Panc1 (cell line): ENCODE results near the gene SYNE1. TPM values are rescaled to one million over a fixed set of nuclear protein-coding genes. Genes with fewer than 3 reads are reported as not detected.

Source experiments
- ATAC-seq: fragments of 200-7000 bp; cut with Tn5 transposase; 2 replicates; pipeline ENCODE4 v1.9.1; 2020; ENCODE audit warnings: mild to moderate bottlenecking, moderate library complexity
- BruUV-seq: library from RNA; stranded (reverse); fragments of 400-500 nt; replicated peaks from 2 replicates; lab custom pipeline; 2021; lab: Mats Ljungman, UMichigan
- CTCF ChIA-PET: fragments of 300-600 bp; sonication (Branson Sonifier 250); formaldehyde crosslinking; loops from one replicate; lab custom pipeline; 2022; ENCODE audit warnings: antibody characterized with exemption; lab: Charles Lee
- POLR2A ChIA-PET: fragments of 300-600 bp; sonication (Branson Sonifier 250); formaldehyde crosslinking; loops from one replicate; lab custom pipeline; 2022; ENCODE audit warnings: antibody characterized with exemption; lab: Charles Lee
- DNase-seq: peaks from one replicate; pipeline ENCODE4 v3.0.0-alpha.2; 2010; ENCODE audit warnings: low read depth, low spot score
- H3K27ac ChIP-seq: 2 replicates; pipeline ENCODE4 v1.5.1; 2011; ENCODE audit warnings: mild to moderate bottlenecking, low read length, inconsistent platforms
- H3K27me3 ChIP-seq: fragments of 200-500 bp; sonication (Bioruptor generic); 2 replicates; pipeline ENCODE4 v1.6.0; 2014; ENCODE audit warnings: low read length, inconsistent platforms; ENCODE audit not compliant: control insufficient read depth, insufficient read depth
- H3K36me3 ChIP-seq: fragments of 200-500 bp; sonication (Bioruptor generic); 2 replicates; pipeline ENCODE4 v1.5.1; 2014; ENCODE audit warnings: inconsistent platforms, mild to moderate bottlenecking, low read length, moderate library complexity; ENCODE audit not compliant: control insufficient read depth, insufficient read depth
- H3K4me1 ChIP-seq: 2 replicates; pipeline ENCODE4 v1.5.1; 2011; ENCODE audit warnings: inconsistent platforms, mild to moderate bottlenecking, low read length, moderate library complexity; ENCODE audit not compliant: control insufficient read depth, insufficient read depth
- H3K4me3 ChIP-seq, 2 experiments: 2 replicates each; pipeline ENCODE4 v1.5.1; 2011 to 2012; ENCODE audit warnings: low read depth in 2 of 2, low read length in 2 of 2, mild to moderate bottlenecking in 2 of 2, inconsistent platforms in 1 of 2, moderate library complexity in 1 of 2
- H3K9me3 ChIP-seq: fragments of 200-500 bp; sonication (Bioruptor generic); 2 replicates; pipeline ENCODE4 v1.5.1; 2014; ENCODE audit warnings: low read depth, mild to moderate bottlenecking, inconsistent platforms, low read length, moderate library complexity; ENCODE audit not compliant: control insufficient read depth, insufficient read depth
- CTCF ChIP-seq: fragments of 450-650 bp; IDR thresholded peaks from 2 replicates; pipeline ENCODE4 v1.5.1; 2017; ENCODE audit warnings: mild to moderate bottlenecking
- POLR2AphosphoS5 ChIP-seq: IDR thresholded peaks from 2 replicates; pipeline ENCODE4 v1.6.1; 2012; ENCODE audit warnings: mild to moderate bottlenecking, low read depth, low read length, moderate library complexity
- REST ChIP-seq, 2 experiments: IDR thresholded peaks; 2 replicates each; pipeline ENCODE4 v1.6.1; 2011 to 2012; ENCODE audit warnings: low read depth in 2 of 2, control low read depth in 1 of 2, low read length in 1 of 2, mild to moderate bottlenecking in 1 of 2, moderate library complexity in 1 of 2; ENCODE audit not compliant: insufficient read depth in 1 of 2
- SIN3A ChIP-seq: IDR thresholded peaks from 2 replicates; pipeline ENCODE4 v1.6.1; 2012; ENCODE audit warnings: low read depth, mild to moderate bottlenecking, low read length, moderate library complexity, borderline replicate concordance; ENCODE audit not compliant: insufficient read depth
- TCF7L2 ChIP-seq: IDR thresholded peaks from 2 replicates; pipeline ENCODE4 v1.6.1; 2011; ENCODE audit warnings: mild to moderate bottlenecking, low read depth, low read length, inconsistent platforms
- in situ Hi-C: cut with HindIII; loops from 2 replicates; pipeline ENCODE4 v1.10.0; 2016; ENCODE audit warnings: low sequenced_read_pairs, low pct_unique_long_range_greater_than_20kb
- intact Hi-C: fragments of 100-400 bp; cut with micrococcal nuclease; formaldehyde crosslinking; loops from one replicate; pipeline ENCODE4 v1.10.0; 2022; ENCODE audit not compliant: unreplicated experiment
- total RNA-seq: library from RNA; stranded (reverse); gene quantifications from one replicate; pipeline ENCODE4 v1.2.1, GENCODE V29; 2021; ENCODE audit not compliant: unreplicated experiment

SYNE1 gene
- total RNA-seq, 1 experiment from 2014 or later = 3.2 TPM

- intact Hi-C loops (no loop called here), in situ Hi-C loops (no loop called here)
- no peaks in the 10 kb centered on the region for H3K27me3 ChIP-seq
- H3K36me3 ChIP-seq = no peaks in the 10 kb centered on the region
- no peaks in the 10 kb centered on the region for H3K4me1 ChIP-seq
- H3K27ac ChIP-seq = no peak overlapping the region
- ChIA-PET POLR2A (no interaction called here), CTCF (no interaction called here)
- H3K4me3 ChIP-seq = no peak overlapping the region
- ATAC-seq = no peak
- no peak for DNase-seq
- TF ChIP-seq TCF7L2 (no peak), CTCF (no peak), POLR2AphosphoS5 (no peak), REST (IDR thresholded peaks at IDR 0.05; ENCODE audit: insufficient read depth in 1 of 2, low read depth in 2 of 2, low read length in 1 of 2) (no peak), SIN3A (no peak)
- BruUV-seq = no TSS peak
- H3K9me3 ChIP-seq = no peaks in the 10 kb centered on the region; the same call in 1 of the 2 replicates
Observed at GRCh38 chr6:152223636-152224035, 413.5 kb downstream of the SYNE1 start.

GRCh38 chr6:152221806-152222628, 415.1 kb downstream of the SYNE1 start:
- Histone ChIP-seq H3K4me1 (no peaks in the 10 kb centered on the region), H3K27ac (no peak overlapping the region), H3K27me3 (no peaks in the 10 kb centered on the region), H3K4me3 (no peak overlapping the region), H3K36me3 (no peaks in the 10 kb centered on the region), H3K9me3 (no peaks in the 10 kb centered on the region; the same call in 1 of the 2 replicates)
- no TSS peak for BruUV-seq
- ATAC-seq (no peak), DNase-seq (no peak)
- ChIA-PET POLR2A (no interaction called here), CTCF (no interaction called here)
- TF ChIP-seq REST (IDR thresholded peaks at IDR 0.05; ENCODE audit: insufficient read depth in 1 of 2, low read depth in 2 of 2, low read length in 1 of 2) (no peak), POLR2AphosphoS5 (no peak), SIN3A (no peak), TCF7L2 (no peak)
- intact Hi-C loops = no loop called here
- in situ Hi-C loops = no loop called here
